ENCODE measurements around the gene FAM114A1.
"Not testable (repeated sequence)": the region's sequence is repeated elsewhere in the genome, so short reads cannot be mapped to it uniquely, and the experiment has no call there.

FAM114A1 gene

DNA sequence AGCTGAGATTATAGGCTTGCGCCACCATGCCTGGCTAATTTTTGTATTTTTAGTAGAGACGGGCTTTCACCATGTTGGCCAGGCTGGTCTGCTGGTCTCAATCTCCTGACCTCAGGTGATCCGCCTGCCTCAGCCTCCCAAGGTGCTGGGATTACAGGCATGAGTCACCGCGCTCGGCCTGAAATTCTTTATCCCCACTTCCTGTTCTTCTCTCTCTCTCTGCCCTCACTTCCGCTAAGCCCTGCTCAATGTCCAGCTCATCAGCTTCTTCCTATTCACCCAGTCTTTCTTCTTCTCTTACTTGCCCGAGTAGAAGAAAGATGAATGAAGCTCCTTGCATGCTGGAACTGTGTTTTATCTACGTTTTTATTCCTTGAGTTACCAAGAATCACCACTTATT, 120.7 kb downstream of the FAM114A1 start:
- H3K27me3 ChIP-seq (replicated peaks in 2 of 5; ENCODE audit: control insufficient read depth in 4 of 5, insufficient read depth in 5 of 5, low read length in 4 of 5); DNase-seq; POLR2A ChIA-PET; CTCF ChIA-PET; H3K4me3 ChIP-seq (ENCODE audit: control insufficient read depth in 1 of 7, extremely low read depth in 1 of 7, insufficient read depth in 4 of 7, low read depth in 2 of 7, low read length in 6 of 7); H3K9me3 ChIP-seq (ENCODE audit: control extremely low read depth in 1 of 5, control insufficient read depth in 4 of 5, insufficient read depth in 2 of 5, low read depth in 1 of 5, low read length in 4 of 5); H3K27ac ChIP-seq (ENCODE audit: insufficient read depth in 1 of 2, low read depth in 1 of 2, low read length in 2 of 2, poor library complexity in 1 of 2, severe bottlenecking in 2 of 2): not testable (repeated sequence)
- 67% methylated on average over 3 of the region's 9 CpGs for WGBS (ENCODE audit: insufficient coverage)
- peaks cover 2 to 10% (median 3%) of the 10 kb centered on the region in 4 experiments for H3K36me3 ChIP-seq (ENCODE audit: control insufficient read depth in 4 of 4, insufficient read depth in 4 of 4, low read length in 3 of 4)
- H3K4me1 ChIP-seq (ENCODE audit: control extremely low read depth in 1 of 4, control insufficient read depth in 4 of 4, insufficient read depth in 4 of 4, low read length in 3 of 4) = peaks cover 6 to 17% (median 12%) of the 10 kb centered on the region in 4 experiments

DNA sequence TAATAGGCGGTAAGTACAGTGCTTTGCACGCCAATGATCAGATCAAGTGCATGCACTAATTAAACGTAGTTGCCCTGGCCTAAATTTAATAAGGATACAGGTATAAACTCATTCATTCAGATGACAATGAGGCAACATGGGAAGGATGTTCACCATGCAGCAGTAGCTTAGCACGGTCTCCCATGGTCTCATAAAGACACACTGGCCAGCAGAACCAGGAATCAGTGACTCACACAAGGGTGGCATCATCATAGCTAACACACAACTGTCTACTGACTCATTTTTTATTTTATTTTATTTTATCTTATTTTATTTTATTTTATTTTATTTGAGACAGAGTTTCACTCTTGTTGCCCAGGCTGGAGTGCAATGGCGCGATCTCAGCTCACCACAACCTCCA, 121.9 kb downstream of the FAM114A1 start:
- ChIA-PET POLR2A (no interaction called here), CTCF (interaction anchor here (0.6 to 1.0 kb wide), 2 partner anchors 35 to 37 kb away, joined by 3 read pairs; no protein-coding TSS in a partner anchor)
- Histone ChIP-seq H3K9me3 (ENCODE audit: control extremely low read depth in 1 of 5, control insufficient read depth in 4 of 5, insufficient read depth in 2 of 5, low read depth in 1 of 5, low read length in 4 of 5) (no peaks in the 10 kb centered on the region), H3K27ac (ENCODE audit: insufficient read depth in 1 of 2, low read depth in 1 of 2, low read length in 2 of 2, poor library complexity in 1 of 2, severe bottlenecking in 2 of 2) (no peak overlapping the region), H3K4me3 (ENCODE audit: control insufficient read depth in 1 of 7, extremely low read depth in 1 of 7, insufficient read depth in 4 of 7, low read depth in 2 of 7, low read length in 6 of 7) (no peak overlapping the region), H3K4me1 (ENCODE audit: control extremely low read depth in 1 of 4, control insufficient read depth in 4 of 4, insufficient read depth in 4 of 4, low read length in 3 of 4) (peaks cover 6 to 17% (median 12%) of the 10 kb centered on the region in 4 experiments), H3K27me3 (replicated peaks in 2 of 5; ENCODE audit: control insufficient read depth in 4 of 5, insufficient read depth in 5 of 5, low read length in 4 of 5) (no peaks in the 10 kb centered on the region), H3K36me3 (ENCODE audit: control insufficient read depth in 4 of 4, insufficient read depth in 4 of 4, low read length in 3 of 4) (peaks cover 0 to 7% (median 4%) of the 10 kb centered on the region in 4 experiments)
- DNase-seq = no peak
- 97% methylated on average over 6 of the region's 6 CpGs for WGBS (ENCODE audit: insufficient coverage)

DNA sequence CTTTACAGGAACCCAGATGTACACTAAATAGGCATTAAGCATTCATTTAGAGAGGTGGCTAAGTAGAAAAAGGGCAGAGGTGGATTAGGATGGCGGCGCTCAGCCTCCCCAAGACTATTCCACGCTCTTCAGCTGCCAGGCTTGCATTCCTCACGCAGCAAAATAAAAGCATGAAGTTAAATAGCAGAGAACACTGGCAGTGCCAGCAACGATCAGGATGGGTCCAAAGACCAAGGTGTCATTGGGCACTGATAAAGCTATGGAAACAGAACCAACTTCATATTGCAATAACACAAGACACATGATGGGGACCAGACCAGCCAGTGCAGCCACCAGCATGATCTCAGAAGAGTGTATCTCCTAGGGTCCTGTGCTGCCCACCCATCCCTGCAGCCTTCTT, 122.6 kb downstream of the FAM114A1 start:
- Histone ChIP-seq H3K9me3 (ENCODE audit: control extremely low read depth in 1 of 5, control insufficient read depth in 4 of 5, insufficient read depth in 2 of 5, low read depth in 1 of 5, low read length in 4 of 5) (no peaks in the 10 kb centered on the region), H3K4me3 (ENCODE audit: control insufficient read depth in 1 of 7, extremely low read depth in 1 of 7, insufficient read depth in 4 of 7, low read depth in 2 of 7, low read length in 6 of 7) (no peak overlapping the region), H3K27ac (ENCODE audit: insufficient read depth in 1 of 2, low read depth in 1 of 2, low read length in 2 of 2, poor library complexity in 1 of 2, severe bottlenecking in 2 of 2) (no peak overlapping the region), H3K27me3 (replicated peaks in 2 of 5; ENCODE audit: control insufficient read depth in 4 of 5, insufficient read depth in 5 of 5, low read length in 4 of 5) (no peaks in the 10 kb centered on the region), H3K36me3 (ENCODE audit: control insufficient read depth in 4 of 4, insufficient read depth in 4 of 4, low read length in 3 of 4) (peaks cover 2 to 7% (median 5%) of the 10 kb centered on the region in 4 experiments), H3K4me1 (ENCODE audit: control extremely low read depth in 1 of 4, control insufficient read depth in 4 of 4, insufficient read depth in 4 of 4, low read length in 3 of 4) (peaks cover 2 to 12% (median 10%) of the 10 kb centered on the region in 4 experiments)
- DNase-seq = no peak
- WGBS (ENCODE audit: insufficient coverage) = 92% methylated on average over 2 of the region's 5 CpGs
- CTCF ChIA-PET = interaction anchor here (1.0 to 1.1 kb wide), 2 partner anchors 36 to 52 kb away, joined by 3 read pairs; no protein-coding TSS in a partner anchor
- POLR2A ChIA-PET = no interaction called here

DNA sequence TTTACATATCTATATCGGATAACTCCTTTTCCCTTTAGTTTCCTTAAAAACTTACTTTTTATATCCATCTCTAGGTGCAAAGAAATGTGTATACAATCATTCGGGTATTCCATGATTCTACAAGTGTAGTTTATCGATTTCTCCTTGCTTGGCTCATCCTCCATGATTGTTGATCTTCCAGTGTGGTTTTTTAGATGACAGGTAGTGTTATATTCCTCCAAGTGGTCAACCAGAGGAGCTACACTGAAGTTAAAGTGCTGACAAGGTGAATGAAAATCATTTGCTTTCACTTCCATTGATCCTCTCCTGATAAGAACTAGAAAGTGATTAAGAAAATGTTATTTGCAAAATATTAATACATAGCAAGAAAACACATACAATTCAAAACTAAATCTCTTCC, 126.1 kb downstream of the FAM114A1 start:
- no peaks in the 10 kb centered on the region for H3K4me1 ChIP-seq (ENCODE audit: control extremely low read depth in 1 of 4, control insufficient read depth in 4 of 4, insufficient read depth in 4 of 4, low read length in 3 of 4)
- no peak for DNase-seq

DNA sequence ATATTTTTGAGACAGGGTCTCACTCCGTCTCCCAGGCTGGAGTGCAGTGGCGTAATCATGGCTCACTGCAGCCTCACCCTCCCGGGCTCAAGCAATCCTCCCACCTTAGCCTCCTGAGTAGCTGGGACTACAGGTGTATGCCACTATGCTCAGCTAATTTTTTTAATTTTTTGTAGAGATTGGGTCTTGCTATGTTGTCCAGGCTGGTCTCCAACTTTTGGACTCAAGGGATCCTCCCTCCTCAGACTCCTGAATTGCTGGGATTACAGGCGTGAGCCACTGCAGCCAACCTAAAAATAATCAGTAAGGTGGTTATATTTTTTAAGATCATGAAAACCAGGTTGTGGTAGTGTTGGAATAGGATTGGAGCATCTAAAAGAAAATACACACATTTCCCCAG, 126.5 kb downstream of the FAM114A1 start:
- no peak overlapping the region for H3K4me3 ChIP-seq (ENCODE audit: control insufficient read depth in 1 of 7, extremely low read depth in 1 of 7, insufficient read depth in 4 of 7, low read depth in 2 of 7, low read length in 6 of 7)
- peaks cover 0 to 1% (median 0%) of the 10 kb centered on the region in 5 experiments for H3K9me3 ChIP-seq (ENCODE audit: control extremely low read depth in 1 of 5, control insufficient read depth in 4 of 5, insufficient read depth in 2 of 5, low read depth in 1 of 5, low read length in 4 of 5)
- CTCF ChIA-PET = interaction anchor here (1.3 kb wide), 1 partner anchor 72 kb away, joined by 3 read pairs; no protein-coding TSS in a partner anchor
- H3K36me3 ChIP-seq (ENCODE audit: control insufficient read depth in 4 of 4, insufficient read depth in 4 of 4, low read length in 3 of 4) = peaks cover 2 to 11% (median 8%) of the 10 kb centered on the region in 4 experiments
- H3K4me1 ChIP-seq (ENCODE audit: control extremely low read depth in 1 of 4, control insufficient read depth in 4 of 4, insufficient read depth in 4 of 4, low read length in 3 of 4) = no peaks in the 10 kb centered on the region
- 100% methylated on average over 3 of the region's 4 CpGs for WGBS (ENCODE audit: insufficient coverage)
- no peak for DNase-seq
- POLR2A ChIA-PET = no interaction called here
- H3K27me3 ChIP-seq (replicated peaks in 2 of 5; ENCODE audit: control insufficient read depth in 4 of 5, insufficient read depth in 5 of 5, low read length in 4 of 5) = no peaks in the 10 kb centered on the region
- H3K27ac ChIP-seq (ENCODE audit: insufficient read depth in 1 of 2, low read depth in 1 of 2, low read length in 2 of 2, poor library complexity in 1 of 2, severe bottlenecking in 2 of 2) = no peak overlapping the region

More for the DNA sequence above, 126.1 kb downstream of the FAM114A1 start:
- WGBS (ENCODE audit: insufficient coverage) = 100% methylated on average over 2 of the region's 3 CpGs
- Histone ChIP-seq H3K9me3 (ENCODE audit: control extremely low read depth in 1 of 5, control insufficient read depth in 4 of 5, insufficient read depth in 2 of 5, low read depth in 1 of 5, low read length in 4 of 5) (no peaks in the 10 kb centered on the region), H3K27me3 (replicated peaks in 2 of 5; ENCODE audit: control insufficient read depth in 4 of 5, insufficient read depth in 5 of 5, low read length in 4 of 5) (no peaks in the 10 kb centered on the region), H3K27ac (ENCODE audit: insufficient read depth in 1 of 2, low read depth in 1 of 2, low read length in 2 of 2, poor library complexity in 1 of 2, severe bottlenecking in 2 of 2) (no peak overlapping the region), H3K4me3 (ENCODE audit: control insufficient read depth in 1 of 7, extremely low read depth in 1 of 7, insufficient read depth in 4 of 7, low read depth in 2 of 7, low read length in 6 of 7) (no peak overlapping the region), H3K36me3 (ENCODE audit: control insufficient read depth in 4 of 4, insufficient read depth in 4 of 4, low read length in 3 of 4) (peaks cover 2 to 11% (median 8%) of the 10 kb centered on the region in 4 experiments)
- ChIA-PET POLR2A (no interaction called here), CTCF (interaction anchor here (1.3 kb wide), 1 partner anchor 71 kb away, joined by 3 read pairs; no protein-coding TSS in a partner anchor)

All from common myeloid progenitor, CD34-positive (primary cell).